Suprapubic skin (tissue), 4 donors: ENCODE data around the gene HEXD. TPM values are rescaled to one million over a fixed set of nuclear protein-coding genes. Genes with fewer than 3 reads are reported as not detected.

Experiments
- DNase-seq, 2 donors: peaks; one replicate each; pipeline ENCODE4 v3.0.0-alpha.2; 2019; ENCODE audit warnings: low spot score in 2 of 2
- H3K27ac ChIP-seq: fragments of 200-600 bp; sonication (generic); one replicate; pipeline ENCODE4 v1.5.1; 2019
- H3K27me3 ChIP-seq: fragments of 200-600 bp; sonication (generic); one replicate; pipeline ENCODE4 v1.5.1; 2019
- H3K36me3 ChIP-seq: fragments of 200-600 bp; sonication (generic); one replicate; pipeline ENCODE4 v1.5.1; 2019
- H3K4me1 ChIP-seq: fragments of 200-600 bp; sonication (generic); one replicate; pipeline ENCODE4 v1.5.1; 2019
- H3K4me3 ChIP-seq: fragments of 200-600 bp; sonication (generic); one replicate; pipeline ENCODE4 v1.5.1; 2019; ENCODE audit warnings: mild to moderate bottlenecking
- H3K9me3 ChIP-seq: fragments of 200-600 bp; sonication (generic); one replicate; pipeline ENCODE4 v1.5.1; 2019
- EP300 ChIP-seq: sonication (generic); formaldehyde crosslinking; IDR thresholded peaks from one replicate; pipeline ENCODE4 v1.6.1; 2017; ENCODE audit warnings: antibody characterized with exemption
- POLR2A ChIP-seq, 2 donors: fragments of 450-650 bp; IDR thresholded peaks; one replicate each; pipeline ENCODE4 v1.6.1; 2017; ENCODE audit warnings: antibody characterized with exemption in 2 of 2, mild to moderate bottlenecking in 2 of 2, moderate library complexity in 2 of 2
- POLR2AphosphoS5 ChIP-seq, 3 donors: sonication (generic); formaldehyde crosslinking; IDR thresholded peaks; one replicate each; pipeline ENCODE4 v1.6.1; 2017; ENCODE audit warnings: antibody characterized with exemption in 3 of 3
- WGBS: methylation state at CpG from one replicate; pipeline ENCODE4 v1.1.5; 2018; 5-methylcytosine and 5-hydroxymethylcytosine counted together
- total RNA-seq, 4 donors: library from RNA; depleted of rRNA; stranded (reverse); fragments of >200 nt; gene quantifications; one replicate each; pipeline ENCODE4 v1.1.0, GENCODE V29; 2016
- TF ChIP-seq, protein P1 (sequence below), 2 donors: fragments of 200-600 bp in 1 of 2; fragments of 450-650 bp in 1 of 2; sonication (generic) in 1 of 2; IDR thresholded peaks; one replicate each; pipeline ENCODE4 v1.5.1; 2016 to 2019; ENCODE audit warnings: antibody characterized with exemption in 2 of 2, mild to moderate bottlenecking in 1 of 2, moderate library complexity in 1 of 2

HEXD gene
- total RNA-seq, 4 donors from 2014 or later, result 28.1 to 84.6 (median 33.4) TPM

DNA sequence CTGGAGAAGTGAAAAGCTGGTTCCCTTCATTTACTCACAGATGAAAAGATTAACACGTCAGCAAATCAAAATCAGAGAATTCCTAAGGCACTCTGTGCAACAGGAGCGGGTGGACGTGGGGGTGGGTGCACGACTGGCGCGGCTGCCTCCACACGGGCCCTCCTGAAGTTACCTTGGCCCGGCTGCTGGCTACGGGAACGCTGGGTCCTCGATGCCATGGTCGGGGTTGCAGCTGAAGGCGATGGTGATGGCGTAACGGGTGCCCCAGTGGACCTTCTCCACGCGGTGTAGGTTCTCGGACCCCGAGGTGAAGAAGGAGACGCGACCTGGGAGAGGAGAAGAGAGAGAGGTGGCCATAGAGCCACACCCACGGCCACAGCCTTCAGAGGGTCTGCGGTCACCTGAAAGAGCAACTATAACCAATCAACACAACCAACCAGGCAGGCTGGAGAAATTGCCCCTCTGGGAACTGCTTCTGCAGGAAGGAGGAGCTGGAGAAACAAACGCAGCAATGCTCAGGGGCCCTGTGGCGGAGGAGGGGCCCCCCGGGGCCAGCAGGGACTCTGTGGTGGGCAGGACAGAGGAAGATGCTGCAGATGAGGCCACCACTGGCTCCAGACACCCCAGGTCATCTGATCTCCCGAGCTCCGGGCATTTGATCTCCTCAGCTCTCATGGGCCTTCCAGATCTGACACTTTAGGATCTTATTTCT is 25.8 kb upstream of the HEXD start:
- Histone ChIP-seq H3K4me3 (no peak overlapping the region), H3K27me3 (no peaks in the 10 kb centered on the region), H3K27ac (no peak overlapping the region), H3K9me3 (no peaks in the 10 kb centered on the region), H3K36me3 (peaks cover 21% of the 10 kb centered on the region), H3K4me1 (peaks cover 14% of the 10 kb centered on the region)
- no peak for TF ChIP-seq POLR2A (IDR thresholded peaks at IDR 0.05)
- TF ChIP-seq POLR2AphosphoS5 (IDR thresholded peaks at IDR 0.05), result no peak
- TF ChIP-seq, protein P1, sequence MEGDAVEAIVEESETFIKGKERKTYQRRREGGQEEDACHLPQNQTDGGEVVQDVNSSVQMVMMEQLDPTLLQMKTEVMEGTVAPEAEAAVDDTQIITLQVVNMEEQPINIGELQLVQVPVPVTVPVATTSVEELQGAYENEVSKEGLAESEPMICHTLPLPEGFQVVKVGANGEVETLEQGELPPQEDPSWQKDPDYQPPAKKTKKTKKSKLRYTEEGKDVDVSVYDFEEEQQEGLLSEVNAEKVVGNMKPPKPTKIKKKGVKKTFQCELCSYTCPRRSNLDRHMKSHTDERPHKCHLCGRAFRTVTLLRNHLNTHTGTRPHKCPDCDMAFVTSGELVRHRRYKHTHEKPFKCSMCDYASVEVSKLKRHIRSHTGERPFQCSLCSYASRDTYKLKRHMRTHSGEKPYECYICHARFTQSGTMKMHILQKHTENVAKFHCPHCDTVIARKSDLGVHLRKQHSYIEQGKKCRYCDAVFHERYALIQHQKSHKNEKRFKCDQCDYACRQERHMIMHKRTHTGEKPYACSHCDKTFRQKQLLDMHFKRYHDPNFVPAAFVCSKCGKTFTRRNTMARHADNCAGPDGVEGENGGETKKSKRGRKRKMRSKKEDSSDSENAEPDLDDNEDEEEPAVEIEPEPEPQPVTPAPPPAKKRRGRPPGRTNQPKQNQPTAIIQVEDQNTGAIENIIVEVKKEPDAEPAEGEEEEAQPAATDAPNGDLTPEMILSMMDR (IDR thresholded peaks at IDR 0.05), result no peak
- TF ChIP-seq EP300, result no peak
- DNase-seq, result no peak
- 89% methylated on average over 28 of the region's 28 CpGs for WGBS

GRCh38 chr17:82392941-82393340 is 25.2 kb upstream of the HEXD start:
- Histone ChIP-seq H3K27me3 (no peaks in the 10 kb centered on the region), H3K9me3 (no peaks in the 10 kb centered on the region), H3K4me1 (peaks cover 17% of the 10 kb centered on the region), H3K4me3 (no peak overlapping the region), H3K27ac (no peak overlapping the region), H3K36me3 (peaks cover 25% of the 10 kb centered on the region)
- no peak for DNase-seq
- 90% methylated on average over 15 of the region's 15 CpGs for WGBS
- TF ChIP-seq, protein P1 (IDR thresholded peaks at IDR 0.05), result no peak
- TF ChIP-seq POLR2A (IDR thresholded peaks at IDR 0.05), result no peak
- no peak for TF ChIP-seq EP300
- no peak for TF ChIP-seq POLR2AphosphoS5 (IDR thresholded peaks at IDR 0.05)

DNA sequence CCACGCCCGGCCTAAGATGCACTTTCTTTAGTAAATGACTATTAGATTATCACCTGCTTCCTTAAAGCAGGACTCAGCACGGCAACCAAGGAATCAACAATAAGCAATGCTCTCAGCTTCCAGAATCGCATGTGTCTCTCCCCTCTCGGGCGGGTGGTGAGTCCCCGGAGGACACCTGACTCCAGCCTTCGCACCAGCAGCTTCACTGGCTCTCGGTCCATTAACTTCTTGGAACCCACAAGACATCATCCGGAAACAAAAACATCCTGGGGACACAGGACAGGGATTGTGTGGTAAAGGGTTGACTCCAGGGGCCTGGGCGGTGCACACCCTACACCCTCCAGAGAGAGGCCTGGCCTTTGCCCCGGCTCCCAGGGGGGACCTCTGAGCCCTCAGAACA is 23.9 kb upstream of the HEXD start:
- WGBS, result 94% methylated on average over 10 of the region's 12 CpGs

GRCh38 chr17:82396601-82397435 is 21.3 kb upstream of the HEXD start:
- peaks cover 24% of the 10 kb centered on the region for H3K36me3 ChIP-seq
- H3K4me3 ChIP-seq, result no peak overlapping the region
- no peak for DNase-seq
- no peaks in the 10 kb centered on the region for H3K9me3 ChIP-seq
- peak overlapping the region; percentile 67 for H3K27ac ChIP-seq
- H3K4me1 ChIP-seq, result peaks cover 41% of the 10 kb centered on the region
- 70% methylated on average over 11 of the region's 19 CpGs for WGBS
- TF ChIP-seq, protein P1 (IDR thresholded peaks at IDR 0.05), result no peak
- TF ChIP-seq EP300 (no peak), POLR2A (IDR thresholded peaks at IDR 0.05) (no peak), POLR2AphosphoS5 (IDR thresholded peaks at IDR 0.05) (no peak)
- H3K27me3 ChIP-seq, result no peaks in the 10 kb centered on the region

More for the DNA sequence above, 23.9 kb upstream of the HEXD start:
- no peak overlapping the region for H3K4me3 ChIP-seq
- H3K9me3 ChIP-seq, result no peaks in the 10 kb centered on the region
- H3K27ac ChIP-seq, result no peak overlapping the region
- TF ChIP-seq POLR2AphosphoS5 (IDR thresholded peaks at IDR 0.05), result no peak
- TF ChIP-seq, protein P1 (IDR thresholded peaks at IDR 0.05), result no peak
- TF ChIP-seq POLR2A (IDR thresholded peaks at IDR 0.05), result no peak
- no peak for TF ChIP-seq EP300
- DNase-seq, result no peak
- H3K36me3 ChIP-seq, result peaks cover 25% of the 10 kb centered on the region
- H3K27me3 ChIP-seq, result no peaks in the 10 kb centered on the region
- peaks cover 28% of the 10 kb centered on the region for H3K4me1 ChIP-seq
